CD14-positive monocyte (primary cell): Measurements from ENCODE around the gene SPRING1. TPM values are rescaled to one million over a fixed set of nuclear protein-coding genes. Genes with fewer than 3 reads are reported as not detected.

ENCODE experiments used
- DNase-seq, 3 donors: peaks; one replicate each; pipeline ENCODE4 v3.0.0-alpha.2; 2011 to 2022
- H2AFZ ChIP-seq: 2 replicates; pipeline ENCODE4 v1.6.0; 2012; ENCODE audit warnings: mild to moderate bottlenecking, low read depth, low read length, inconsistent platforms; ENCODE audit not compliant: insufficient read depth, poor library complexity, severe bottlenecking
- H3K27ac ChIP-seq, 2 donors: 1 replicate in 1 of 2; 2 replicates in 1 of 2; pipeline ENCODE4 v1.5.1; 2012 to 2013; ENCODE audit warnings: low read length in 2 of 2, control low read depth in 1 of 2, inconsistent platforms in 1 of 2, low read depth in 1 of 2, mild to moderate bottlenecking in 1 of 2
- H3K27me3 ChIP-seq, 2 donors: one replicate each; pipeline versions ENCODE4 v1.6.0 to v1.6.1; 2011 to 2013; ENCODE audit warnings: low read length in 2 of 2; ENCODE audit not compliant: control insufficient read depth in 2 of 2, insufficient read depth in 2 of 2
- H3K36me3 ChIP-seq, 2 donors: replicated peaks in 1 of 2; 1 replicate in 1 of 2; 2 replicates in 1 of 2; pipeline versions ENCODE4 v1.5.1 to v1.6.1; 2012 to 2013; ENCODE audit warnings: low read length in 2 of 2, control low read depth in 1 of 2, inconsistent platforms in 1 of 2, mild to moderate bottlenecking in 1 of 2; ENCODE audit not compliant: insufficient read depth in 2 of 2, control insufficient read depth in 1 of 2
- H3K4me1 ChIP-seq, 2 donors: 1 replicate in 1 of 2; 2 replicates in 1 of 2; pipeline versions ENCODE4 v1.5.1 to v1.6.1; 2012 to 2013; ENCODE audit warnings: low read length in 2 of 2, control low read depth in 1 of 2, inconsistent platforms in 1 of 2, mild to moderate bottlenecking in 1 of 2, moderate library complexity in 1 of 2; ENCODE audit not compliant: insufficient read depth in 2 of 2, control insufficient read depth in 1 of 2
- H3K4me2 ChIP-seq: replicated peaks from 2 replicates; pipeline ENCODE3; 2012; ENCODE audit warnings: low read length, moderate library complexity, mild to moderate bottlenecking; ENCODE audit not compliant: poor library complexity, severe bottlenecking; ENCODE audit errors: extremely low read depth
- H3K4me3 ChIP-seq, 3 experiments: fragments of 200-600 bp in 1 of 3; sonication (generic) in 1 of 3; replicated peaks in 1 of 3; 1 replicate in 2 of 3; 2 replicates in 1 of 3; pipeline ENCODE4 v1.5.1; 2011 to 2013; ENCODE audit warnings: low read length in 3 of 3, mild to moderate bottlenecking in 3 of 3, control low read depth in 2 of 3, low read depth in 2 of 3, inconsistent platforms in 1 of 3, moderate library complexity in 1 of 3
- H3K79me2 ChIP-seq: 2 replicates; pipeline ENCODE4 v1.6.0; 2012; ENCODE audit warnings: mild to moderate bottlenecking, control low read depth, inconsistent platforms, low read length, moderate library complexity; ENCODE audit not compliant: insufficient read depth
- H3K9ac ChIP-seq: 2 replicates; pipeline ENCODE4 v1.6.0; 2017; ENCODE audit warnings: low read length, mild to moderate bottlenecking; ENCODE audit not compliant: insufficient read depth, poor library complexity, severe bottlenecking
- H3K9me3 ChIP-seq, 2 donors: replicated peaks in 1 of 2; 1 replicate in 1 of 2; 2 replicates in 1 of 2; pipeline versions ENCODE4 v1.5.1 to v1.6.1; 2012 to 2013; ENCODE audit warnings: low read length in 2 of 2, control low read depth in 1 of 2; ENCODE audit not compliant: control insufficient read depth in 1 of 2, insufficient read depth in 1 of 2
- H4K20me1 ChIP-seq: 2 replicates; pipeline ENCODE4 v1.6.0; 2012; ENCODE audit warnings: mild to moderate bottlenecking, low read length, control low read depth, moderate library complexity; ENCODE audit not compliant: insufficient read depth
- H3K27ac Mint-ChIP-seq, 7 donors: one replicate each; pipeline ENCODE4 v1.8.0; 2020; ENCODE audit warnings: mild to moderate bottlenecking in 7 of 7, mixed read lengths in 7 of 7, moderate library complexity in 6 of 7, inconsistent platforms in 2 of 7
- H3K27me3 Mint-ChIP-seq, 3 donors: one replicate each; pipeline ENCODE4 v1.8.0; 2021 to 2022; ENCODE audit warnings: low read depth in 3 of 3, mild to moderate bottlenecking in 3 of 3, mixed read lengths in 3 of 3, moderate library complexity in 3 of 3, inconsistent platforms in 1 of 3
- H3K36me3 Mint-ChIP-seq, 2 donors: one replicate each; pipeline ENCODE4 v1.8.0; 2020; ENCODE audit warnings: mixed read lengths in 2 of 2, inconsistent platforms in 1 of 2, mild to moderate bottlenecking in 1 of 2
- H3K4me1 Mint-ChIP-seq: one replicate; pipeline ENCODE4 v1.8.0; 2020; ENCODE audit warnings: mild to moderate bottlenecking, mixed read lengths
- H3K4me3 Mint-ChIP-seq, 2 donors: one replicate each; pipeline ENCODE4 v1.8.0; 2020; ENCODE audit warnings: mild to moderate bottlenecking in 2 of 2, mixed read lengths in 2 of 2, moderate library complexity in 1 of 2
- H3K9me3 Mint-ChIP-seq, 7 donors: one replicate each; pipeline ENCODE4 v1.8.0; 2020 to 2022; ENCODE audit warnings: mixed read lengths in 7 of 7, mild to moderate bottlenecking in 6 of 7, moderate library complexity in 6 of 7, inconsistent platforms in 2 of 7
- CTCF ChIP-seq: fragments of 200-600 bp; IDR thresholded peaks from one replicate; pipeline ENCODE4 v1.8.0; 2022; ENCODE audit warnings: antibody characterized with exemption, mild to moderate bottlenecking
- WGBS: methylation state at CpG from one replicate; pipeline ENCODE4 v1.1.5; 2013; ENCODE audit warnings: missing lambda C conversion rate; ENCODE audit not compliant: insufficient coverage; 5-methylcytosine and 5-hydroxymethylcytosine counted together
- intact Hi-C, 2 donors: fragments of 100-400 bp; cut with micrococcal nuclease; formaldehyde crosslinking; loops; one replicate each; pipeline versions ENCODE4 v1.15.0 to v1.15.1; 2023
- polyA plus RNA-seq, 3 donors: library from polyadenylated mRNA; depleted of rRNA in 1 of 3; unstranded in 2 of 3; stranded (reverse) in 1 of 3; fragments of 300-500 nt in 2 of 3; fragments of >200 nt in 1 of 3; fragmentation: Illumina TruSeq in 2 of 3; gene quantifications; 1 replicate in 2 of 3; 2 replicates in 1 of 3; pipeline ENCODE4 v1.2.3, GENCODE V29; 2012 to 2021

The SPRING1 gene
- polyA plus RNA-seq, 3 donors = 6.3 to 19.3 (median 15.6) TPM

GRCh38 chr12:116727891-116728290, 10.0 kb downstream of the SPRING1 start:
- Histone ChIP-seq H3K4me3 (no peak overlapping the region), H4K20me1 (peaks cover 71% of the 10 kb centered on the region), H3K4me2 (no peak overlapping the region), H3K27me3 (no peaks in the 10 kb centered on the region), H3K9me3 (no peaks in the 10 kb centered on the region), H3K36me3 (peaks cover 10 to 47% of the 10 kb centered on the region in 2 donors), H3K79me2 (peaks cover 38% of the 10 kb centered on the region), H3K4me1 (no peaks in the 10 kb centered on the region), H3K27ac (no peak overlapping the region), H2AFZ (no peak overlapping the region), H3K9ac (no peak overlapping the region)
- peaks cover 16 to 18% of the 10 kb centered on the region in 2 donors for H3K36me3 Mint-ChIP-seq
- intact Hi-C loops = no loop called here
- WGBS = 71% methylated on average over 4 of the region's 6 CpGs
- no peak overlapping the region for H3K27ac Mint-ChIP-seq
- no peaks in the 10 kb centered on the region for H3K9me3 Mint-ChIP-seq
- no peaks in the 10 kb centered on the region for H3K4me1 Mint-ChIP-seq
- no peak overlapping the region for H3K4me3 Mint-ChIP-seq
- DNase-seq = no peak
- no peak for TF ChIP-seq CTCF
- H3K27me3 Mint-ChIP-seq = no peaks in the 10 kb centered on the region

GRCh38 chr12:116727261-116727660, 10.6 kb downstream of the SPRING1 start:
- Mint-ChIP-seq H3K4me1 (no peaks in the 10 kb centered on the region), H3K27me3 (no peaks in the 10 kb centered on the region), H3K36me3 (peaks cover 18 to 19% of the 10 kb centered on the region in 2 donors), H3K27ac (no peak overlapping the region), H3K4me3 (no peak overlapping the region), H3K9me3 (no peaks in the 10 kb centered on the region)
- H3K36me3 ChIP-seq = peaks cover 12 to 48% of the 10 kb centered on the region in 2 donors
- no peak overlapping the region for H3K9ac ChIP-seq
- H3K27me3 ChIP-seq = no peaks in the 10 kb centered on the region
- H3K4me1 ChIP-seq = no peaks in the 10 kb centered on the region
- H3K27ac ChIP-seq = no peak overlapping the region
- no peak for DNase-seq
- intact Hi-C loops = no loop called here
- no peak overlapping the region for H3K4me2 ChIP-seq
- no CpG with 5 or more reads among the region's 3 CpGs for WGBS
- no peak overlapping the region for H3K4me3 ChIP-seq
- peaks cover 67% of the 10 kb centered on the region for H4K20me1 ChIP-seq
- no peak overlapping the region for H2AFZ ChIP-seq
- H3K9me3 ChIP-seq = no peaks in the 10 kb centered on the region
- no peak for TF ChIP-seq CTCF
- H3K79me2 ChIP-seq = peaks cover 33% of the 10 kb centered on the region
